SK-N-SH (cell line): ENCODE measurements around the gene SNX9. TPM values are rescaled to one million over a fixed set of nuclear protein-coding genes. Genes with fewer than 3 reads are reported as not detected.

Source experiments
- CTCF ChIA-PET: fragments of 300-600, 350-600 bp; formaldehyde crosslinking; extraction: SDS; loops from one replicate; lab custom pipeline; 2021; lab: Yijun Ruan, JAX
- POLR2A ChIA-PET: fragments of 350-600 bp; sonication (Branson Sonifier 250); formaldehyde crosslinking; extraction: SDS; loops from one replicate; lab custom pipeline; 2020; ENCODE audit warnings: antibody characterized with exemption, inconsistent platforms; lab: Yijun Ruan, JAX
- DNase-seq: peaks from one replicate; pipeline ENCODE4 v3.0.0; 2012
- H2AFZ ChIP-seq: fragments of 200-600 bp; sonication (generic); 2 replicates; pipeline ENCODE4 v1.8.1; 2016; ENCODE audit warnings: antibody characterized with exemption, mild to moderate bottlenecking, low read depth
- H3F3A ChIP-seq: fragments of 200-600 bp; sonication (generic); replicated peaks from 2 replicates; pipeline ENCODE3; 2016; ENCODE audit warnings: antibody characterized with exemption, mild to moderate bottlenecking; ENCODE audit not compliant: insufficient read depth
- H3K27ac ChIP-seq, 2 experiments: fragments of 200-500 bp in 1 of 2; fragments of 200-600 bp in 1 of 2; sonication (Bioruptor generic) in 1 of 2; sonication (generic), shearing (Covaris generic) in 1 of 2; 2 replicates each; pipeline versions ENCODE4 v1.5.1 to v1.6.1; 2014 to 2016; ENCODE audit warnings: low read depth in 2 of 2, inconsistent platforms in 1 of 2, low read length in 1 of 2, mild to moderate bottlenecking in 1 of 2, mixed read lengths in 1 of 2
- H3K27me3 ChIP-seq: fragments of 200-600 bp; sonication (generic), shearing (Covaris generic); 2 replicates; pipeline ENCODE4 v1.6.1; 2016; ENCODE audit warnings: mixed run types; ENCODE audit not compliant: insufficient read depth
- H3K36me3 ChIP-seq, 2 experiments: fragments of 200-500 bp in 1 of 2; fragments of 200-600 bp in 1 of 2; sonication (Bioruptor generic) in 1 of 2; sonication (generic) in 1 of 2; replicated peaks in 1 of 2; 2 replicates each; pipeline versions ENCODE3 to v1.5.1; 2014 to 2016; ENCODE audit warnings: low read length in 1 of 2, mild to moderate bottlenecking in 1 of 2; ENCODE audit not compliant: insufficient read depth in 2 of 2, control insufficient read depth in 1 of 2
- H3K4me1 ChIP-seq, 2 experiments: fragments of 200-500 bp in 1 of 2; fragments of 200-600 bp in 1 of 2; sonication (Bioruptor generic) in 1 of 2; sonication (generic), shearing (Covaris generic) in 1 of 2; 2 replicates each; pipeline versions ENCODE4 v1.5.1 to v1.6.1; 2014 to 2016; ENCODE audit warnings: low read depth in 1 of 2, low read length in 1 of 2, mixed run types in 1 of 2; ENCODE audit not compliant: insufficient read depth in 2 of 2, control insufficient read depth in 1 of 2
- H3K4me2 ChIP-seq: fragments of 200-600 bp; sonication (generic), shearing (Covaris generic); 2 replicates; pipeline ENCODE4 v1.6.1; 2017; ENCODE audit warnings: mixed run types
- H3K4me3 ChIP-seq, 2 experiments: fragments of 200-500 bp in 1 of 2; fragments of 200-600 bp in 1 of 2; sonication (Bioruptor generic) in 1 of 2; sonication (generic), shearing (Covaris generic) in 1 of 2; 2 replicates each; pipeline versions ENCODE4 v1.5.1 to v1.8.1; 2014 to 2016; ENCODE audit warnings: low read depth in 2 of 2, inconsistent platforms in 1 of 2, low read length in 1 of 2, mild to moderate bottlenecking in 1 of 2, mixed read lengths in 1 of 2, moderate library complexity in 1 of 2
- H3K79me2 ChIP-seq: fragments of 200-600 bp; sonication (generic); 2 replicates; pipeline ENCODE4 v1.8.1; 2017; ENCODE audit warnings: mild to moderate bottlenecking; ENCODE audit not compliant: insufficient read depth
- H3K9ac ChIP-seq: fragments of 200-600 bp; sonication (generic); 2 replicates; pipeline ENCODE4 v1.6.1; 2017; ENCODE audit warnings: mixed run types
- H3K9me2 ChIP-seq: fragments of 200-600 bp; sonication (generic); 2 replicates; pipeline ENCODE4 v1.6.1; 2017; ENCODE audit warnings: mixed run types
- H3K9me3 ChIP-seq: fragments of 200-600 bp; sonication (generic); 2 replicates; pipeline ENCODE4 v1.6.1; 2017; ENCODE audit warnings: mixed run types, mild to moderate bottlenecking, moderate library complexity
- H4K20me1 ChIP-seq: fragments of 200-600 bp; sonication (generic); 2 replicates; pipeline ENCODE4 v1.6.1; 2017; ENCODE audit warnings: mild to moderate bottlenecking, mixed run types; ENCODE audit not compliant: insufficient read depth
- EZH2phosphoT487 ChIP-seq: fragments of 200-600 bp; sonication (generic); IDR thresholded peaks from 2 replicates; pipeline ENCODE4 v1.6.1; 2017; ENCODE audit warnings: low read depth, mixed run types, mild to moderate bottlenecking, antibody characterized with exemption, moderate library complexity, borderline replicate concordance
- JUND ChIP-seq: IDR thresholded peaks from 2 replicates; pipeline ENCODE4 v1.4.0; 2012
- MEF2A ChIP-seq: IDR thresholded peaks from 2 replicates; pipeline ENCODE4 v1.4.0; 2012; ENCODE audit warnings: low read depth, borderline replicate concordance
- MXI1 ChIP-seq: IDR thresholded peaks from 2 replicates; pipeline ENCODE4 v1.6.1; 2012; ENCODE audit warnings: mild to moderate bottlenecking, low read depth, low read length, improper control_type of control experiment
- NRF1 ChIP-seq: IDR thresholded peaks from 2 replicates; pipeline ENCODE4 v1.6.1; 2012; ENCODE audit warnings: low read depth, mild to moderate bottlenecking, low read length
- POLR2AphosphoS5 ChIP-seq: IDR thresholded peaks from 2 replicates; pipeline ENCODE4 v1.6.1; 2012; ENCODE audit warnings: low read depth, low read length
- RCOR1 ChIP-seq: fragments of 150-350 bp; IDR thresholded peaks from 2 replicates; pipeline ENCODE4 v1.6.1; 2017; ENCODE audit warnings: antibody characterized with exemption, low read length
- REST ChIP-seq: IDR thresholded peaks from 2 replicates; pipeline ENCODE4 v1.6.1; 2012; ENCODE audit warnings: mild to moderate bottlenecking, low read depth, low read length, moderate library complexity
- RXRA ChIP-seq: IDR thresholded peaks from 2 replicates; pipeline ENCODE4 v1.4.0; 2012; ENCODE audit warnings: low read depth, mild to moderate bottlenecking, borderline replicate concordance
- TAF1 ChIP-seq: IDR thresholded peaks from 2 replicates; pipeline ENCODE4 v1.6.1; 2012; ENCODE audit warnings: low read depth, mild to moderate bottlenecking, low read length, moderate library complexity, borderline replicate concordance
- YY1 ChIP-seq: IDR thresholded peaks from 2 replicates; pipeline ENCODE4 v1.4.0; 2012; ENCODE audit warnings: low read depth, mild to moderate bottlenecking
- WGBS: methylation state at CpG from one replicate; pipeline ENCODE4 v1.1.6; 2017; ENCODE audit warnings: low lambda C conversion rate; 5-methylcytosine and 5-hydroxymethylcytosine counted together
- polyA plus RNA-seq, 3 experiments: library from polyadenylated mRNA; depleted of rRNA; stranded (reverse); fragments of >200 nt; gene quantifications; 2 replicates each; pipeline ENCODE4 v1.2.3, GENCODE V29; 2012

The SNX9 gene
- polyA plus RNA-seq, 1 of the 3 experiments (the other 2 are of a cell fraction): 31.6 TPM

- Histone ChIP-seq H3K36me3 (peaks cover 74 to 84% of the 10 kb centered on the region in 2 experiments), H3K27me3 (no peaks in the 10 kb centered on the region)
Observed at GRCh38 chr6:157928428-157928827, 105.4 kb downstream of the SNX9 start.

DNA sequence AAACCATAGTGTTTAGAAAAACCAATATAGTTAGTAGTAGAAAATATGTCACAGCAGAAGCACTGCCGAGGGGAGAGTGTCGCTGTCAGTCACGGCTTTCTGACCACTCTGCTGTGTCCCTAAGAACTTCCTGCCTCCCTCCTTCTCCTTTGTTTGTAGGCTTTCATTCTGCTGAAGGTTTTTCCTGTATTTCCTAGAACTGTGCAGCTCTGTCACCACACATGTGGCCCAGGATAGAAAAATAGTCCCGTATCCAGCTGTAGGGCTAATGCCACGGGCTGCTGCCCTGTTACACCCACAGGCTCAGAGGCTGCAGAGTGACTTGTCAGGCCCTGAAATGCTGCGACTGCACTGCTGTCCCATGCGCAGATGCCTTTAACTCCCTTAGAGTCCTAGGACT is 106.0 kb downstream of the SNX9 start:
- Histone ChIP-seq H3K9ac (no peak overlapping the region), H3K9me2 (no peaks in the 10 kb centered on the region), H3K4me2 (no peak overlapping the region), H3F3A (no peaks in the 10 kb centered on the region), H3K27me3 (no peaks in the 10 kb centered on the region), H3K27ac (no peak overlapping the region), H3K79me2 (no peaks in the 10 kb centered on the region), H3K36me3 (peaks cover 80 to 87% of the 10 kb centered on the region in 2 experiments), H3K4me3 (no peak overlapping the region), H3K9me3 (no peaks in the 10 kb centered on the region), H4K20me1 (no peaks in the 10 kb centered on the region), H3K4me1 (no peaks in the 10 kb centered on the region), H2AFZ (no peak overlapping the region)
- ChIA-PET POLR2A (no interaction called here), CTCF (no interaction called here)
- TF ChIP-seq NRF1 (no peak), TAF1 (no peak), MXI1 (no peak)
- DNase-seq: no peak
- WGBS: 97% methylated on average over 5 of the region's 7 CpGs

More at GRCh38 chr6:157928428-157928827, 105.4 kb downstream of the SNX9 start:
- Histone ChIP-seq H3K9me3 (no peaks in the 10 kb centered on the region), H3F3A (no peaks in the 10 kb centered on the region), H3K4me2 (no peak overlapping the region), H3K79me2 (no peaks in the 10 kb centered on the region), H3K9me2 (no peaks in the 10 kb centered on the region), H3K4me3 (no peak overlapping the region), H3K4me1 (no peaks in the 10 kb centered on the region), H3K27ac (no peak overlapping the region), H4K20me1 (no peaks in the 10 kb centered on the region)
- POLR2A ChIA-PET: no interaction called here
- WGBS: 98% methylated on average over 9 of the region's 13 CpGs
- CTCF ChIA-PET: no interaction called here
- TF ChIP-seq JUND: no peak
- TF ChIP-seq, all 33 proteins: peak for 0
- DNase-seq: no peak
- H3K9ac ChIP-seq: no peak overlapping the region
- H2AFZ ChIP-seq: no peak overlapping the region

- H2AFZ ChIP-seq: no peak overlapping the region
- H3K9me3 ChIP-seq: no peaks in the 10 kb centered on the region
- no peak overlapping the region for H3K27ac ChIP-seq
- H3K9me2 ChIP-seq: no peaks in the 10 kb centered on the region
- POLR2A ChIA-PET: no interaction called here
- H3K4me2 ChIP-seq: no peak overlapping the region
- no peak for TF ChIP-seq YY1
- TF ChIP-seq, all 33 proteins: peak for 0
- Histone ChIP-seq H3K36me3 (peaks cover 80 to 85% of the 10 kb centered on the region in 2 experiments), H3K27me3 (no peaks in the 10 kb centered on the region), H3K4me1 (no peaks in the 10 kb centered on the region), H3F3A (no peaks in the 10 kb centered on the region), H3K9ac (no peak overlapping the region), H3K79me2 (no peaks in the 10 kb centered on the region), H3K4me3 (no peak overlapping the region), H4K20me1 (no peaks in the 10 kb centered on the region)
- DNase-seq: no peak
- WGBS: 90% methylated on average over 3 of the region's 3 CpGs
- CTCF ChIA-PET: no interaction called here
Observed at GRCh38 chr6:157929765-157930319, 106.8 kb downstream of the SNX9 start.

- no peaks in the 10 kb centered on the region for H3F3A ChIP-seq
- H4K20me1 ChIP-seq: no peaks in the 10 kb centered on the region
- no peaks in the 10 kb centered on the region for H3K79me2 ChIP-seq
- no peak overlapping the region for H3K9ac ChIP-seq
- POLR2A ChIA-PET: no interaction called here
- no peak overlapping the region for H3K4me2 ChIP-seq
- H2AFZ ChIP-seq: no peak overlapping the region
- no peak overlapping the region for H3K4me3 ChIP-seq
- CTCF ChIA-PET: interaction anchor here (0.8 to 1.8 kb wide), 3 partner anchors 11 to 179 kb away, joined by 3 to 9 read pairs (median 5); no protein-coding TSS in a partner anchor
- TF ChIP-seq YY1 (no peak), RXRA (no peak), MEF2A (no peak), POLR2AphosphoS5 (no peak), EZH2phosphoT487 (no peak), MXI1 (no peak), RCOR1 (no peak), REST (no peak)
- no peaks in the 10 kb centered on the region for H3K4me1 ChIP-seq
- H3K9me2 ChIP-seq: no peaks in the 10 kb centered on the region
- DNase-seq: no peak
- no peaks in the 10 kb centered on the region for H3K9me3 ChIP-seq
- WGBS: 61% methylated on average over 2 of the region's 2 CpGs
- no peaks in the 10 kb centered on the region for H3K27me3 ChIP-seq
- H3K36me3 ChIP-seq: peaks cover 82 to 83% of the 10 kb centered on the region in 2 experiments
- H3K27ac ChIP-seq: no peak overlapping the region
Observed at GRCh38 chr6:157935786-157936185, 112.7 kb downstream of the SNX9 start.
